Smooth muscle cell (in vitro differentiated cells): ENCODE results near the gene LIN54. TPM values are rescaled to one million over a fixed set of nuclear protein-coding genes. Genes with fewer than 3 reads are reported as not detected.
"Not testable (repeated sequence)": the region's sequence is repeated elsewhere in the genome, so short reads cannot be mapped to it uniquely, and the experiment has no call there.

Source experiments
- DNase-seq: peaks from one replicate; lab custom pipeline; 2025; ENCODE audit not compliant: unreplicated experiment; lab: John Stamatoyannopoulos, UW
- H2AFZ ChIP-seq: fragments of 200-600 bp; sonication (generic); 2 replicates; pipeline ENCODE4 v1.6.0; 2016; ENCODE audit warnings: antibody characterized with exemption, low read depth, mild to moderate bottlenecking
- H3F3A ChIP-seq: fragments of 200-600 bp; sonication (generic); 2 replicates; pipeline ENCODE4 v1.6.0; 2017; ENCODE audit warnings: antibody characterized with exemption, low read depth
- H3K27ac ChIP-seq: fragments of 200-600 bp; sonication (generic); 2 replicates; pipeline ENCODE4 v1.5.1; 2016; ENCODE audit warnings: low read depth, mild to moderate bottlenecking
- H3K27me3 ChIP-seq: fragments of 200-600 bp; sonication (generic); 2 replicates; pipeline ENCODE4 v1.6.1; 2016; ENCODE audit warnings: low read depth, mild to moderate bottlenecking
- H3K36me3 ChIP-seq: fragments of 200-600 bp; sonication (generic); 2 replicates; pipeline ENCODE4 v1.5.1; 2016; ENCODE audit warnings: low read depth
- H3K4me1 ChIP-seq: fragments of 200-600 bp; sonication (generic); 2 replicates; pipeline ENCODE4 v1.5.1; 2016; ENCODE audit warnings: low read depth
- H3K4me2 ChIP-seq: fragments of 200-600 bp; sonication (generic); 2 replicates; pipeline ENCODE4 v1.6.0; 2016; ENCODE audit warnings: mild to moderate bottlenecking
- H3K4me3 ChIP-seq: fragments of 200-600 bp; sonication (generic); 2 replicates; pipeline ENCODE4 v1.5.1; 2016; ENCODE audit warnings: mild to moderate bottlenecking
- H3K79me2 ChIP-seq: fragments of 200-600 bp; sonication (generic); 2 replicates; pipeline ENCODE4 v1.6.0; 2016; ENCODE audit warnings: low read depth, mild to moderate bottlenecking
- H3K9ac ChIP-seq: fragments of 200-600 bp; sonication (generic); 2 replicates; pipeline ENCODE4 v1.6.0; 2016; ENCODE audit warnings: low read depth
- H3K9me3 ChIP-seq: fragments of 200-600 bp; sonication (generic); replicated peaks from 2 replicates; pipeline ENCODE4 v1.5.1; 2016; ENCODE audit warnings: low read depth
- H4K20me1 ChIP-seq: fragments of 200-600 bp; sonication (generic); 2 replicates; pipeline ENCODE4 v1.6.0; 2016; ENCODE audit warnings: low read depth
- CTCF ChIP-seq: fragments of 200-600 bp; sonication (generic); IDR thresholded peaks from 2 replicates; pipeline ENCODE4 v1.5.1; 2017; ENCODE audit warnings: borderline replicate concordance, mild to moderate bottlenecking, antibody characterized with exemption; ENCODE audit not compliant: insufficient read depth, poor library complexity, severe bottlenecking
- WGBS: methylation state at CpG from one replicate; pipeline ENCODE4 v1.1.7; 2016; ENCODE audit warnings: low lambda C conversion rate; 5-methylcytosine and 5-hydroxymethylcytosine counted together
- polyA plus RNA-seq: library from polyadenylated mRNA; unstranded; fragments of >200 nt; fragmentation: Nextera tagmentation; extraction: Ambion mirVana; gene quantifications from 2 replicates; pipeline ENCODE4 v1.2.1, GENCODE V29; 2016
- total RNA-seq: library from RNA; depleted of rRNA; stranded (reverse); fragments of >200 nt; gene quantifications from 2 replicates; pipeline ENCODE4 v1.2.3, GENCODE V29; 2014

LIN54 gene
- total and polyA plus RNA-seq, 2 experiments from 2014 or later: 5.0 to 24.1 TPM

GRCh38 chr4:83043801-83044407 is 33.3 kb upstream of the LIN54 start:
- no peak overlapping the region for H3K9ac ChIP-seq
- no peaks in the 10 kb centered on the region for H3K27me3 ChIP-seq
- DNase-seq: no peak
- H3K9me3 ChIP-seq: no peaks in the 10 kb centered on the region
- H3K4me2 ChIP-seq: no peak overlapping the region
- H3K27ac ChIP-seq: no peak overlapping the region
- H3K4me3 ChIP-seq: no peak overlapping the region
- no peaks in the 10 kb centered on the region for H3K36me3 ChIP-seq
- TF ChIP-seq CTCF: no peak
- peaks cover 57% of the 10 kb centered on the region for H4K20me1 ChIP-seq
- H3F3A ChIP-seq: no peaks in the 10 kb centered on the region
- no peak overlapping the region for H2AFZ ChIP-seq
- 94% methylated on average over 14 of the region's 14 CpGs for WGBS
- H3K4me1 ChIP-seq: no peaks in the 10 kb centered on the region
- H3K79me2 ChIP-seq: peaks cover 84% of the 10 kb centered on the region

GRCh38 chr4:83043157-83043556 is 32.5 kb upstream of the LIN54 start:
- H3K4me3 ChIP-seq, H3K9ac ChIP-seq, H2AFZ ChIP-seq, H3K4me1 ChIP-seq, H3K36me3 ChIP-seq, H3K9me3 ChIP-seq, H3K4me2 ChIP-seq, DNase-seq, H3K27ac ChIP-seq, H3K27me3 ChIP-seq, H3F3A ChIP-seq: not testable (repeated sequence)
- 100% methylated on average over 2 of the region's 2 CpGs for WGBS
- H4K20me1 ChIP-seq: peaks cover 63% of the 10 kb centered on the region
- H3K79me2 ChIP-seq: peaks cover 90% of the 10 kb centered on the region

- H3K4me3 ChIP-seq: no peak overlapping the region
- no peaks in the 10 kb centered on the region for H3K9me3 ChIP-seq
- H4K20me1 ChIP-seq: peaks cover 71% of the 10 kb centered on the region
- WGBS: 96% methylated on average over 3 of the region's 3 CpGs
- no peak for DNase-seq
- H3K27ac ChIP-seq: no peak overlapping the region
- H3K36me3 ChIP-seq: no peaks in the 10 kb centered on the region
- no peaks in the 10 kb centered on the region for H3F3A ChIP-seq
- peaks cover 98% of the 10 kb centered on the region for H3K79me2 ChIP-seq
- H3K9ac ChIP-seq: no peak overlapping the region
- H3K4me2 ChIP-seq: no peak overlapping the region
- no peaks in the 10 kb centered on the region for H3K27me3 ChIP-seq
- TF ChIP-seq CTCF: no peak
- H3K4me1 ChIP-seq: peaks cover 7% of the 10 kb centered on the region
- H2AFZ ChIP-seq: no peak overlapping the region
Observed at GRCh38 chr4:83040269-83040668, 29.6 kb upstream of the LIN54 start.

- Histone ChIP-seq H3K9me3 (no peaks in the 10 kb centered on the region), H3K4me1 (peaks cover 7% of the 10 kb centered on the region), H3K9ac (no peak overlapping the region), H3K36me3 (no peaks in the 10 kb centered on the region), H2AFZ (no peak overlapping the region), H3K4me3 (no peak overlapping the region), H3F3A (no peaks in the 10 kb centered on the region), H4K20me1 (peaks cover 44% of the 10 kb centered on the region), H3K27me3 (no peaks in the 10 kb centered on the region), H3K4me2 (peak overlapping the region; percentile 95), H3K79me2 (peaks cover 67% of the 10 kb centered on the region), H3K27ac (no peak overlapping the region)
- no peak for DNase-seq
- no peak for TF ChIP-seq CTCF
- 94% methylated on average over 5 of the region's 5 CpGs for WGBS
Observed at GRCh38 chr4:83036991-83037665, 26.5 kb upstream of the LIN54 start.
